Neural crest cell (in vitro differentiated cells): ENCODE results near the gene ELP4. TPM values are rescaled to one million over a fixed set of nuclear protein-coding genes. Genes with fewer than 3 reads are reported as not detected.

Experiments
- DNase-seq: peaks from one replicate; pipeline ENCODE4 v3.0.0; 2021; ENCODE audit warnings: low read depth, mixed read lengths, low spot score
- H3K27ac Mint-ChIP-seq: one replicate; pipeline ENCODE4 v1.8.0; 2021; ENCODE audit warnings: mild to moderate bottlenecking, mixed read lengths; ENCODE audit not compliant: unreplicated experiment
- H3K27me3 Mint-ChIP-seq: 2 replicates; pipeline ENCODE4 v1.8.0; 2021; ENCODE audit warnings: low read depth, mild to moderate bottlenecking, mixed read lengths
- H3K36me3 Mint-ChIP-seq: 2 replicates; pipeline ENCODE4 v1.8.0; 2021; ENCODE audit warnings: low read depth, mild to moderate bottlenecking, mixed read lengths
- H3K4me1 Mint-ChIP-seq: 2 replicates; pipeline ENCODE4 v1.8.0; 2021; ENCODE audit warnings: mixed read lengths
- H3K4me3 Mint-ChIP-seq: one replicate; pipeline ENCODE4 v1.8.0; 2021; ENCODE audit warnings: mild to moderate bottlenecking, mixed read lengths
- H3K9me3 Mint-ChIP-seq: 2 replicates; pipeline ENCODE4 v1.8.0; 2021; ENCODE audit warnings: mixed read lengths
- CTCF ChIP-seq: fragments of 200-600 bp; sonication (generic); conservative IDR thresholded peaks from 2 replicates; pipeline ENCODE4 v1.5.0; 2021; ENCODE audit warnings: antibody characterized with exemption, mild to moderate bottlenecking
- total RNA-seq: library from RNA; stranded (reverse); gene quantifications from 2 replicates; pipeline ENCODE4 v1.2.1, GENCODE V29; 2021

ELP4 gene
- total RNA-seq, 1 donor from 2014 or later, result 19.9 TPM

GRCh38 chr11:31827455-31828206, 318.1 kb downstream of the ELP4 start:
- Mint-ChIP-seq H3K27ac (no peak overlapping the region), H3K27me3 (peaks cover 83% of the 10 kb centered on the region), H3K4me1 (peaks cover 18% of the 10 kb centered on the region), H3K36me3 (no peaks in the 10 kb centered on the region), H3K4me3 (peak overlapping the region; percentile 3), H3K9me3 (no peaks in the 10 kb centered on the region)
- peak; percentile 3 for DNase-seq
- no peak for TF ChIP-seq CTCF

GRCh38 chr11:31828217-31828616, 318.6 kb downstream of the ELP4 start:
- Mint-ChIP-seq H3K9me3 (no peaks in the 10 kb centered on the region), H3K4me3 (no peak overlapping the region), H3K36me3 (no peaks in the 10 kb centered on the region), H3K27ac (no peak overlapping the region), H3K4me1 (peaks cover 18% of the 10 kb centered on the region), H3K27me3 (peaks cover 77% of the 10 kb centered on the region)
- DNase-seq, result no peak
- TF ChIP-seq CTCF, result no peak

GRCh38 chr11:31830406-31830805, 320.8 kb downstream of the ELP4 start:
- Mint-ChIP-seq H3K4me1 (peaks cover 12% of the 10 kb centered on the region), H3K4me3 (no peak overlapping the region), H3K27ac (no peak overlapping the region), H3K9me3 (no peaks in the 10 kb centered on the region), H3K27me3 (peaks cover 55% of the 10 kb centered on the region), H3K36me3 (no peaks in the 10 kb centered on the region)
- DNase-seq, result no peak
- no peak for TF ChIP-seq CTCF

GRCh38 chr11:31834237-31834636, 324.7 kb downstream of the ELP4 start:
- Mint-ChIP-seq H3K9me3 (no peaks in the 10 kb centered on the region), H3K4me1 (no peaks in the 10 kb centered on the region), H3K27ac (no peak overlapping the region), H3K36me3 (no peaks in the 10 kb centered on the region), H3K27me3 (peaks cover 37% of the 10 kb centered on the region), H3K4me3 (no peak overlapping the region)
- no peak for TF ChIP-seq CTCF
- DNase-seq, result no peak

Other genes with a start within 250 kb of the ELP4 start
- 2.3 and 2.6 TPM in 2 replicates for gene DCDC1, start 140.0 kb upstream of the ELP4 start, total RNA-seq
- 24.9 and 26.3 TPM in 2 replicates for gene DNAJC24, start 139.9 kb upstream of the ELP4 start, total RNA-seq
- 54.0 and 64.6 TPM in 2 replicates for gene IMMP1L, start 145 bp upstream of the ELP4 start, total RNA-seq